Melanocyte of skin (primary cell): ENCODE data around the gene ENSA. TPM values are rescaled to one million over a fixed set of nuclear protein-coding genes. Genes with fewer than 3 reads are reported as not detected.

Source experiments
- small RNA-seq, 2 donors: library from RNA; depleted of rRNA; stranded (forward); fragments of <200 nt; gene quantifications; one replicate each; pipeline ENCODE3, GENCODE V24; 2012
- total RNA-seq, 2 donors: library from RNA; depleted of rRNA; stranded (reverse); fragments of >200 nt; gene quantifications; 2 replicates each; pipeline ENCODE4 v1.2.3, GENCODE V29; 2012

The ENSA gene, protein sequence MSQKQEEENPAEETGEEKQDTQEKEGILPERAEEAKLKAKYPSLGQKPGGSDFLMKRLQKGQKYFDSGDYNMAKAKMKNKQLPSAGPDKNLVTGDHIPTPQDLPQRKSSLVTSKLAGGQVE
- 10 to 100 TPM; 73.3 to 88.8 TPM for total RNA-seq

DNA sequence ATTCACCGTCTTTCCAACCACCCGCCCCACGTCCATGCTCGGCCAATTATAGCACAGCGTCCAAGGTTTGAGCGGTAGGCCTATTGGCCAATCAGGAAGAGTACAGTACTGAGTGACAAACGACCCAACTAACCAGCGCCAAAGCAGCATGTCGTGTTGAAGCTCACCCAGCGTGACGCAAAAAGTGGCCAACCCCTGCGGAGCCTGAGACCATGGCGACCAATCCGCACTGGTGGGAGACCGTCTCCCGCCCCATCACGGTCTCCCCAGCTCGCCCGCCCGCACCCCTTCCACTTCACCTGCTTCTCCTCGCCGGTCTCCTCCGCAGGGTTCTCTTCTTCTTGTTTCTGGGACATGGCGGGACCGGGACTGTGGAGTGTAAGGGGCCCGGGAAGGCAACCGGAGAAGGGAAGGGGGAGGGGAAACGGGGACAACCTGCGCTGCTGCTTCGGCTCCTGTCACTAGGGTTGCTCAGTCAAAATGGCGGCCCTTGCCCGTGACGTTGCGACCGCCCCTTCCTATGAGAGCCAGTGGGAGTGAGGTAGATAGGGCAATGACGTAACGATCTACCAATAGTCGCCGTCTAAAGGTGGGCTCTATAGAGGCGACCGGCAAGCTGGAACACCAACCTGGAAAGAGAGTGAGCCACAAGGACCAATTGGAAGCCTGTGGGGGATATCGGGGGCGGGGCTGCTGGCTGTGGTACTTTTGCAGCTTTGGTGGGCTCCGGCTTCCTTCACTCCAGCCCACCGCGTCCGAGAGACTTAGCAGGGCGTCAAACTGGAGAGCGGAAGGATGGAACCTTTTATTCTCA, at the start of gene ENSA:
Gene ENSA (minus strand): TSS at position 498 of the 814 bp plus-strand sequence. CDS start 142 bp downstream, at position 356.

DNA sequence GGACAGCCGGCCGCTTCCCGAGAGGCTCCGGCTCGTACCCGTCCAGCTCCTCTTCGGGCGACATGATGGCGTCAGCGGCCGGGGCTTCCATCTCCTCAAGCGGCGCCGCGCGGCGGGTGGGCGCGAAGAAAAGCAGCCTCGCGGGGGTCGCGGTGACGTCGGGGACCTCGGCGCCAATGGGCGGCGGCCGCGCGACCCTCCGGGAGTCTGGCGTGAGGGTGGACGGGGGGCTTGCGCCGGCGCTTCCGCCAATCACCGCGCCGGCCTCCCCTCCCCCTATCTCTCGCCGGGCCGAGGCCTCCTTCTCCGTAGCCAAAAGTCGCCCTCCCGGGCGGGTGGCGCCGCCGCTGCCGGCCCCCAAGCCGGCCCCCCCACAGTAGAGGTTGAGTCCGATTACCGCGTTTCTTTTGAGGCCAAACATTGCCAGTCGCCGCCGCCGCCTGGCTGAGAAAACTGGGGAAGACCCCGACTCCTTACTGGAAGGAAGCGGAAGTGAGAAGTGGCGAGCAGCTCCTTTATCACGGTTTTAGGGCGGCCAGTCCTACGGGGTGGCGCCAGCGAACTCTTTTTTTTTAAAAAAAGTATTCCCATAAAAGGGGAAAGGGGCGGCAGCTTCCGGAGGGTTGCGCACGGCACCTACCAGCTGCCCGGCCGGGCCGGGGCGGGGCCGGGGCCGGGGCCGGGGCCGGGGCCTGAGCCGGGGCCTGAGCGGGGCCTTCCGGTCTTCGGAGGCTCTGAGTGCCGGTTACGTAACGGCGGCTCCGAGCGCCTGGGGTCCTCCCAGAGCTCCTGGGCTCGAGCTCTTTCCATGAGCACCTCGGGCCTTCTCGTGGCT, 50.1 kb downstream of the ENSA start, which contains the start of gene MCL1:
Gene MCL1 (minus strand): TSS at position 501 of the 835 bp plus-strand sequence. CDS start 80 bp downstream, at position 421.

Small RNA genes within 50 kb of the gene (small RNA-seq; reads per million reads assigned to genes)
- gene RF00015 (0 reads per million in 2 donors), gene RF00561 (0 to 0.04 reads per million in 2 donors)

Other genes with a start within 250 kb of the ENSA start
- 10 to 100 TPM; 28.9 to 34.3 TPM for gene TARS2, start 142.2 kb downstream of the ENSA start, total RNA-seq
- 10 to 100 TPM; 53.9 to 61.9 TPM for gene ECM1, start 121.5 kb downstream of the ENSA start, total RNA-seq
- not detected for gene FALEC, start 113.9 kb downstream of the ENSA start, total RNA-seq
- under 1 TPM; 0.34 to 0.67 TPM for gene ADAMTSL4, start 80.2 kb downstream of the ENSA start, total RNA-seq
- gene MCL1, start 50.0 kb downstream of the ENSA start, total RNA-seq = 100 to 1,000 TPM; 116 to 178 TPM
- 10 to 100 TPM; 14.8 to 15.7 TPM for gene GOLPH3L, start 67.5 kb upstream of the ENSA start, total RNA-seq
- under 1 TPM in 1 of 2 donors, not detected in 1; 0.34 TPM for gene HORMAD1, start 91.3 kb upstream of the ENSA start, total RNA-seq
- gene CTSS, start 136.2 kb upstream of the ENSA start, total RNA-seq = 10 to 100 TPM in 1 of 2 donors, 1 to 10 TPM in 1; 5.7 to 55.7 TPM
- gene CTSK, start 178.6 kb upstream of the ENSA start, total RNA-seq = 100 to 1,000 TPM; 311 to 511 TPM
- gene ARNT, start 247.0 kb upstream of the ENSA start, total RNA-seq = 10 to 100 TPM; 25.0 to 40.6 TPM